Mucosa of descending colon (tissue), 3 donors: ENCODE data around the gene PRELID3B. TPM values are rescaled to one million over a fixed set of nuclear protein-coding genes. Genes with fewer than 3 reads are reported as not detected.

Experiments
- ATAC-seq: fragments of 200-7000 bp; cut with Tn5 transposase; one replicate; pipeline ENCODE4 v1.9.1; 2020; ENCODE audit warnings: mild to moderate bottlenecking, moderate library complexity
- DNase-seq, 3 donors: peaks; one replicate each; pipeline ENCODE4 v3.0.0-alpha.2; 2020
- H3K36me3 ChIP-seq: fragments of 200-600 bp; one replicate; pipeline ENCODE4 v1.8.0; 2021; ENCODE audit warnings: low read depth, mild to moderate bottlenecking
- H3K4me1 ChIP-seq: fragments of 200-600 bp; one replicate; pipeline ENCODE4 v1.8.0; 2021; ENCODE audit warnings: low read depth, mild to moderate bottlenecking
- H3K4me3 ChIP-seq: fragments of 200-600 bp; one replicate; pipeline ENCODE4 v1.8.0; 2021; ENCODE audit warnings: mild to moderate bottlenecking
- H3K9me3 ChIP-seq: fragments of 200-600 bp; one replicate; pipeline ENCODE4 v1.8.0; 2021; ENCODE audit warnings: mild to moderate bottlenecking
- intact Hi-C, 2 donors: fragments of 100-400 bp; cut with DNase I in 1 of 2; cut with micrococcal nuclease in 1 of 2; formaldehyde crosslinking; loops; one replicate each; pipeline versions ENCODE4 v1.11.0 to v1.11.1; 2022; cut with DNase I, micrococcal nuclease
- total RNA-seq, 3 donors: library from RNA; stranded (reverse); fragmentation: NEBNext Ultra II Directional in 2 of 3; extraction: Animal tissue kit (Norgen Biotek cat#: 25700) in 2 of 3; gene quantifications; one replicate each; pipeline versions ENCODE4 v1.2.1 to v1.2.4, GENCODE V29; 2021 to 2023
- TF ChIP-seq, protein P1 (sequence below): fragments of 200-600 bp; IDR thresholded peaks from one replicate; pipeline ENCODE4 v1.8.0; 2022; ENCODE audit warnings: antibody characterized with exemption, mild to moderate bottlenecking
- donor health status: DM: no; HTN: no; CAD: no; lungs with moderate emphysema.
- donor health status: DM: no; HTN: no; CAD: no.
- donor health status: DM: no; HTN: yes; CAD: no.

Gene PRELID3B
- total RNA-seq, 3 donors from 2014 or later = 82.3 to 142 (median 121) TPM

DNA sequence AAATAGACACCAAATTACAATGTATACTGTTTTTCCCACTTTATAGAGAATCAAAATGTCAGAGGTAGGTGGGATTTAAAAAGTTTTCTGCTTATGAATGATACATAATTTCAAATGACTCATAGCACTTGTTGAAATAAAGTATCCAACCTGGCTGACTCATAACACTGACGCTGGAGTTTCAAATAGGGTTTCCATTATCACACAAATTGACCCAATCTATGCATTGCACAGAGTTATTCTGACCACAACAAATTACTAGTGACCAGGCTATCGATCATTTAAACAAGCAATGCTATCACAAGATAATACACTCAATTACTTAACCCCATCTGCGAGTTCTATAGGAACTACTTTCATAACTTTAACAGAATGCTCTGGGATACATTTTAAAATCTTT, 31.9 kb upstream of the PRELID3B start:
- intact Hi-C loops = no loop called here
- TF ChIP-seq, protein P1, sequence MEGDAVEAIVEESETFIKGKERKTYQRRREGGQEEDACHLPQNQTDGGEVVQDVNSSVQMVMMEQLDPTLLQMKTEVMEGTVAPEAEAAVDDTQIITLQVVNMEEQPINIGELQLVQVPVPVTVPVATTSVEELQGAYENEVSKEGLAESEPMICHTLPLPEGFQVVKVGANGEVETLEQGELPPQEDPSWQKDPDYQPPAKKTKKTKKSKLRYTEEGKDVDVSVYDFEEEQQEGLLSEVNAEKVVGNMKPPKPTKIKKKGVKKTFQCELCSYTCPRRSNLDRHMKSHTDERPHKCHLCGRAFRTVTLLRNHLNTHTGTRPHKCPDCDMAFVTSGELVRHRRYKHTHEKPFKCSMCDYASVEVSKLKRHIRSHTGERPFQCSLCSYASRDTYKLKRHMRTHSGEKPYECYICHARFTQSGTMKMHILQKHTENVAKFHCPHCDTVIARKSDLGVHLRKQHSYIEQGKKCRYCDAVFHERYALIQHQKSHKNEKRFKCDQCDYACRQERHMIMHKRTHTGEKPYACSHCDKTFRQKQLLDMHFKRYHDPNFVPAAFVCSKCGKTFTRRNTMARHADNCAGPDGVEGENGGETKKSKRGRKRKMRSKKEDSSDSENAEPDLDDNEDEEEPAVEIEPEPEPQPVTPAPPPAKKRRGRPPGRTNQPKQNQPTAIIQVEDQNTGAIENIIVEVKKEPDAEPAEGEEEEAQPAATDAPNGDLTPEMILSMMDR = no peak
- ATAC-seq (no peak), DNase-seq (no peak)
- H3K4me3 ChIP-seq = no peak overlapping the region
- no peaks in the 10 kb centered on the region for H3K36me3 ChIP-seq
- H3K4me1 ChIP-seq = no peaks in the 10 kb centered on the region
- H3K9me3 ChIP-seq = no peaks in the 10 kb centered on the region

DNA sequence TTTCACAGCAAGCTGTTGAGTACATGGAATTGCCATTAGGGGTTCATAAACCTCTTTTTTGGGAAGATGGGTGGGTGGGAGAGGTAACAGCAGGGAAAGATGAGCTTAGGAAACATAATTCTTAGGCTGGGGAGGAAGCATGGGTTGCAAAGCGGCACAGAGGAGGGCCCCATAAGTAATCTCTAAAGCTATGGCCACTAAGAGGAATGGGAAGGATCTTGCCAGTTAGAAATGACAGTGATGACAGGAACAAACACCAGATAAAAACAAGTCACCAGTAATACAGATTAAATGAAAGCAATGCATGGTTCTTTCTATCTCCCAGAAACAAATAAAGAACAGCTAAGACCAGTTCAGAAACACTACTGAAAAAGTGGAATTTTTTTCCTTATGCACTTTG, 31.0 kb upstream of the PRELID3B start:
- no peak overlapping the region for H3K4me3 ChIP-seq
- intact Hi-C loops = no loop called here
- ATAC-seq (no peak), DNase-seq (no peak)
- no peaks in the 10 kb centered on the region for H3K9me3 ChIP-seq
- no peaks in the 10 kb centered on the region for H3K4me1 ChIP-seq
- TF ChIP-seq, protein P1 = no peak
- H3K36me3 ChIP-seq = no peaks in the 10 kb centered on the region

DNA sequence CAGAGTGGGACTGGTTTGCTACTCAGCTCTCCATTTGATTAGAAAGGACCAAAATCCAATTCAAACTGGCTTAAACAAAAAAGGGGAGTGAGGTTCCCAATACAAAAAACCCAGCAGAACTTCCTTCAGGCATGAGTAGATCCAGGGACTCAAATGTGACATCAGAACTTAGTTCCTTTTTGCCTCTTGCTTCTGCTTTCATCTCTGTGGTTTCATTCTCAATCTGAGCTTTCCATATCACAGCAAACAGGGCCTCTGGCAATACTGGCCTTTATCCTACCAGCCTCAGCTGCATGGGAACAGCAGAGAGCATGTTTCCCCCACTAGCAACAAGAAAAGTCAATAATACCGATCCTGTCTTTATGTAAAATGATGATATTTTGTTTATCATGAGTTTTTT, 28.6 kb upstream of the PRELID3B start:
- H3K4me3 ChIP-seq = no peak overlapping the region
- intact Hi-C loops = no loop called here
- H3K4me1 ChIP-seq = no peaks in the 10 kb centered on the region
- no peaks in the 10 kb centered on the region for H3K9me3 ChIP-seq
- ATAC-seq (no peak), DNase-seq (no peak)
- TF ChIP-seq, protein P1 = no peak
- no peaks in the 10 kb centered on the region for H3K36me3 ChIP-seq

DNA sequence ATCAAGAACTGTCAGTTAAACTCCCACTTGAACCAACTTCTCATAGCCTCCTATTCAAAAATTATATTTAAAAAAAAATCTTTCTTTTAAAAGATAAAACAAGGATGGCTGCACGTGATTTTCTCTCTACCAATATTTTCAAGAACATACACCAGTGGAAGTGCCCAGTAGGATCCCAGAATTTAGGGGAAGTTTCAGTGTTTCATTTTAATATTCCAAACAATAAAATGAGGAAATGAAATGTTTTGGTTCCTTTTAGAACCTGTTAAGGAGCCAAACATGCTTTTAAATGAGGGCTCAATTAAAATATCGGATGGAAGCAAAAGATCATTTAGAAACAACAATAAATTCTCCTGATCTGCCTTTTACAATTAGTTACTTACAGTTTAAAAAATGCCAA, 26.4 kb upstream of the PRELID3B start:
- TF ChIP-seq, protein P1 = no peak
- DNase-seq = no peak
- Histone ChIP-seq H3K4me3 (no peak overlapping the region), H3K9me3 (no peaks in the 10 kb centered on the region), H3K36me3 (no peaks in the 10 kb centered on the region), H3K4me1 (no peaks in the 10 kb centered on the region)
- intact Hi-C loops = no loop called here
- no peak for ATAC-seq

DNA sequence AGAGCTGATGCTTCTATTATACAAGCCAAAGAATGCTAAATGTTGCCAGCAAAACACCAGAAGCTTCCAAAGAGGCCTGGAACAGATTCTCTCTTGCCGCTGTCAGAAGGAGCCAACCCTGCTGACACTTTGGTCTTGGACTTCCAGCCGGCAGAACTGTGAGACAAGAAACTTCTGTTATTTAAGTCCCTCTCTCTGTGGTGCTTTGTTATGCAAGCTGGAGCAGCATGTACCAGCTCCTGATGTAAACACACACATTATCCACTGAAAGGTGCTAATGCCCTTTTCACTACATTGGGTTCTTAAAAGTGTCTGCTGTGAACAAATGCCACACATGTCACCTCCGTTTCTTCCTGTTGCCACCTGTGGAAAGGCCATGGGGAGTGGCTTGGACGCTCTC, 25.9 kb upstream of the PRELID3B start:
- intact Hi-C loops = no loop called here
- no peak for ATAC-seq

More for the DNA sequence above, 25.9 kb upstream of the PRELID3B start:
- Histone ChIP-seq H3K4me3 (no peak overlapping the region), H3K36me3 (no peaks in the 10 kb centered on the region), H3K9me3 (no peaks in the 10 kb centered on the region), H3K4me1 (no peaks in the 10 kb centered on the region)
- DNase-seq = no peak
- TF ChIP-seq, protein P1 = no peak
